COLO829 (cell line): Measurements from ENCODE around the gene KRT24.

Experiments
- DNase-seq: peaks from one replicate; pipeline ENCODE4 v3.0.0; 2012; ENCODE audit warnings: low spot score

The KRT24 gene

GRCh38 chr17:40694584-40694983, 9.0 kb downstream of the KRT24 start:
- DNase-seq = no peak

DNA sequence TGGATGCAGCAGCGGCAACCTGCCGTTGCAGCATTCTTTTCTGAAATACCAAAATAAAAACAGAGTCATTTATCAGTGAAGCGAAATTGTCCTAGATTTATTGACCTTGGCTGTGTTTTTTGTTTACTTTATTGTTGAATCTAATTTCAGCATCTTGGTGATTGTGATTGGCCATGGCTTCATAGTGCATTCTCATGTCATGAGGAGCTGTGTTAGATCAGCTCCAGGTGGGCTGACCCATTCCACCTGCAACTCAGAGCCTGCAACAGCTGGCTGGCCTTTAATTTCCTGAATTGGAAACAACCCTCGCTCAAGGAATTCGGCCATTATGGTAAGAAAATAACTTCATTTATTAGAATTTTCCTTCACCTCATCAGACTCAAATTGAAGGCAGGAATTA, 16.4 kb downstream of the KRT24 start:
- DNase-seq = no peak

DNA sequence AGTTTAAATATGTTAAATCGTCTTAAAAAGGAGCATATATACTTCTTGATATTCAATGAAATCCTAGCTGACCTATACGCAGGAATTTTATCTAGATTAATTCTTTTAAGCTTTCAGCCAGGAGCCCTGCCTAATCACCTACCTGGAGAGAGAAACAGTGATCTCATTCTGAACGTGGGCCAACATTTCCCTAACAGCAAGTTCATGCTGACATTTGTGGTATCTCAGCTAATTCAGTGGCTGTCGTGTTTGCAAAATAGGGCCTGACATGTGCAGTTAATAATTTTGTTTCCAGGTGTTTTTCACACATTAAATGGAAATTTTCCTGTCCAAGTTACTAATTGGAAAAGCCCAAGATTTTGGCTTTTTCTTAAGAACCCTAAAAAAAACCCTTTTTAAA, 17.4 kb downstream of the KRT24 start:
- DNase-seq = no peak

DNA sequence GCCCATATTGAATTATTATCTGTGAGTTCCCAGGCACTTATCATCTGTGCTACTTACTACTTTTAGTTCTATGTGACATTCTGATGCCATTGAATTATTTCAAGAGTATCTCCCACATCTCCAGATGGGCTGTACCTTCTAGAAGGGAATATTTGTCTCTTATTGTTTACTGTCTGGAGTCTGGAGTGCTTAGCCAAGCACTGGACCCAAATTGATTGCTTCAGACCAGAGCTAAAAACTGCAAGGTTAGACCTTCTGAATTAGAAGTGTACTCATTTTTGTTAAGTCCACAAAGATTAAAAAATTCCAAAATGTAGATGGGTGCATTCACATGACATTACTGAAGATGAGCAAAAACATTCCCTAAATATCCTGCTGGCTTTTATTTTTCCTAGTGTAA, 22.6 kb downstream of the KRT24 start:
- DNase-seq = no peak

GRCh38 chr17:40679523-40679907, 24.0 kb downstream of the KRT24 start:
- no peak for DNase-seq

DNA sequence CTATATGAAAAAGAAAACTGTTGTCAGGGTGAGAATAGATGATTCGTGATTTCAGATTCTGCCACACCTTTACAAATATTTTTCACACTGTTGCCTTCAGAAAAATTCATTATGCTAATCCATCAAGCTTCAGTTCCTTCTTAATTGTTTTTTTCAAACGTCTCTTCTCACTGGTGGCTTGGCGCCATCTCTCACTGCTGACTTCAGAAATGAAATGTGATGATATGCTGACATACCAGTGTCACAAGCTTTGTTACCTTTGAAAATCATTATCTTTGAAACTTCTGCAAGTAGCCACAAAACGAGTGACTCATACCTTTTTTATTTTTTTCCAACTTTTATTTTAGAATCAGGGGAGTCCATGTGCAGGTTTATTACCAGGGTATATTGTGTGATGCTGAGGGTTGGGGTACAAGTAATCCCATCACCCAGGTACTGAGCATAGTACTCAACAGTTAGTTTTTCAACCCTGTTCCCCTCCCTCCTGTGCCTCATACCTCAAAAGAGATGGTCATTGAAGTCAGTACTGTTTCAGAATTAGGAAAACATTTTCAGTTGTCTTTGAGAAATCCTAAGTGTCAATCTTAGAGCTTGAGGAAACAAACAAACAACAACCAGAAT, 24.5 kb downstream of the KRT24 start:
- DNase-seq = no peak

- DNase-seq = no peak
Observed at GRCh38 chr17:40675905-40676304, 27.6 kb downstream of the KRT24 start.

DNA sequence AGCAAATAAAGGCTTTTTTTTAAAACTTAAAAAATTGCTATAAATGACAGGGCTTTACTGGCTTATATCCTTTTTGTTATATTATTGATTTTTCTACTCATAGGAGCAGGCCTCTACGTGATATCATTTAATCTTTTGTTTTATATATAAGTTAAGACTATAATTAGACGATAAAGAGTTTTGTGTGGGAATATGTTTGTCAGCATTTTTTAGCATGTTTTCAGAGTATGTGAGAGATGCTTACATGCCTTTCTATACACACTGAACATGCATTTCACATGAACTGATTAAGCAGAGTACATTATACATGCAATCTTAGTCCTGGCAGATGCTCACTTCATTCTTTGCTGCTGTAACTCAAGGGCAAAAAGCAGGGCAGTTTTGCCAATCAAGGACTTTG, 30.9 kb downstream of the KRT24 start:
- no peak for DNase-seq

- no peak for DNase-seq
Observed at GRCh38 chr17:40671282-40671681, 32.3 kb downstream of the KRT24 start.

DNA sequence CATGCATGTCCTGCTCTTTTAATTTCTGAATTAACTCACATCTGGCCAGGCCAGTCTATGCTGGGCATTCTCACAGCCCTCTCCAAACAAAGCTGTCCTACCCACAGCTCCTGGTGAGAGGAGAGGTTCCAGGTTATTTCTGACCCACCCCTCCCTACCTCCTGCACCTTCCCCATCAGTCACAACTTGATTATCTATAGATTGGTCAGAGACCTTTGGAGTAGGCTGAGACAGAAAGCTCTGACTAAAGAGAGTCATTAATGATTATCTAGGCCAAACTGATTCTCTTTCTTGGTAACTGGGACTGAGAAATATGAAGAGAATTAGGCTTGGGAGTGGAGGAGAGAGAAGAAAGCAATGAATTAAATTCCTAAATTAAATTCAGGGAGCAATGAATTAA, 37.2 kb downstream of the KRT24 start:
- DNase-seq = no peak

DNA sequence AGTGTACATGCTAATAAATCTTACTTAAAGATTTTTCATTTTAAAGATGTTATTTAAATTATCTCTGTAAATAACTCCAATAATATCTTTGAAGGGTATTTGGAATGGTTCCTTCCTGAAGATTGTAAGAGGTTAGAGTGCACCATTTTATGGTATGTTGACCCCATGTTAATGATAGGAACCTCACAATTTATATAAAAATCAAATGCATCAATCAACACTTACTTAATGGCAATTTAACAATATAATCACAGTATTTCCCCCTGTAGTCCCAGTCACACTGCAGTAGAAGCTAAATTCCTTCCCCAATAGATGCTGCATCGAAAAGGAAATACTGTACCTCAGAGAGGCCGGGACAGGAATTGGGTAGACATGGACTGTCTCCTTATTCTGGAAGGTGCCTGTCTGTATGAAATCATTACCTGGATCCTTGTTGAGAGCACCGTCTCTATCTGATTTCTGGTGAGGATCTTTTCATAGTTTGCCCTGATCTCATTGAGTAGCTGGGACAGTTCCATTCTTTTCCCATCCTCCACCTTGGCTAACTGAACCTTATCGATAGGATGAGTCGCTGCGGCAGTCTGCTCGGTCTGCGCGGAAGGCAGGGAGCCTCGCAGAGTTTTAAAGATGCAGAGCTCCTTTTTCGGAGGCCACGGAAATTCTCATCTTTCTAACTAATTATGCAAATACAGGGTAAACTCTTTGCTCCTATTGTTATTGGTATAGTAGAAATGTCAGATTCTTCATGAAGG, 38.8 kb downstream of the KRT24 start, which contains the start of gene KRT222:
Gene KRT222 (minus strand): TSS at position 596 of the 752 bp plus-strand sequence. CDS start 78 bp downstream, at position 518.
- DNase-seq = no peak

GRCh38 chr17:40663252-40663651, 40.3 kb downstream of the KRT24 start:
- DNase-seq = no peak

DNA sequence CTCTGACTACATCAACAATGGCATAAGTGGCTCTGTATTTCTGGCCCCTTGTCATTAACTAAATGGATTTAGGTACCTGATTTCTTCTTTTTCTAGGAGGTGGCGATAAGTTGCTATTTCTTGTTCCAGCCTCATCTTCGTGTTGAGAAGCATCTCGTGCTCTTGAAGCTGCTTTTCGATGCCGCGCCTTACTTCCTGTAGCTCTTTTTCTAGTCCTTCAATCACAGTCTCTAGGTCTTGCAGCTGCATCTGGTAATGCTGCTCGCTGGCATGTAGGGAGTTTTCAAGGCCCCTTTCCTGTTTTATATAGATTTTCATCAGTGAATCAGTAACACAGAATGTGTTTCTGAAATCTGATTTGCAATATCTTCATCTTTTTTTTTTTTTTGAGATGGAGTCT, 43.6 kb downstream of the KRT24 start:
- no peak for DNase-seq

GRCh38 chr17:40658396-40658795, 45.2 kb downstream of the KRT24 start:
- DNase-seq = no peak

DNA sequence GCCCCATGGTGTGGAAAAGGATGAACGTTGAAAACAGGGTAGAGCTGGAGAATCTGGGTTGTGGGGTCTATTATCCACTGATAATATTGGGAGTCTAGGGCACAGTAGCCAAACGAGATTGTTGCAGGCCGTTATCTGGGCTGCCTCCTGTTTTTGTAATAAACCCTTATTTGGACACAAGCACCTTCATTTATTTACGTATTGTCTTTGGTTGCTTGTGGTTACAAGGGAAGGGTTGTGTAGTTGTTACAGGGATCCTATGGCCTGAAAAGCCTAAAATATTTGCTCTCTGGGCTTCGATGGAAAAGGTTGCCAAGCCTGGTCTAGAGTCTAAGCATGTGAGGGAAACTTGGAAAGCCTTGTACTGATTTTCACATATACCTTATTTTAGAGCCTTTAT, 51.6 kb downstream of the KRT24 start:
- no peak for DNase-seq

DNA sequence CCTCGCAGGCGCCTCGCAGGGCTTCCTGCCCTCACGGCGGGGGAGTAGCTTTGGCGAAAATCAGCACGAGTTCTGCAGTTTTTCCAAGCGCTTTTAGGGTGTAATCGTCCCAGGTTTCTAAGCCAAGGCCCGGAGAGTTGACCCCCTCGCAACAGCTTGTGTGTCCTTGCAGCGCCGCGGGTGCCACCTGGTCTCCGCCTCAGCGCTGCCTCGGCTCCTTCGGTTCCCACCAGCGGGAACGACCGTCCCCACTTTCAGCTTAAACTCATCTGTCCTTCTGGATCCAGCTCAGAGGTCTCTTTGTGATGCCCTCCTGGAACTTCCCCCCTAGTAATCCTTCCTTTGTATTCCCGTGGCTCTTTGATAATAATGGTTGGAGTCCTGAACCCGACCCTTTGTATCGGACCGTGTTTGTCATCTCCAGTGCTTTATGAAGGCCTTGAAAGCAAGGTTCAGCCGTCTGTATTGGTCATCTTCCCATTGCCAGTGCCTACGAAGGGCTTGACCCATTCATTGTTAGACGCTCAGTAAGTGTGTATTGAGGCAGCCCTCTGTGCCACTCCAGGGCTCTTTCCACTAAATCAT, 55.1 kb downstream of the KRT24 start:
- no peak for DNase-seq
